GM12874 (cell line): Measurements from ENCODE around the gene ALOX5.

Experiments used
- CTCF ChIP-seq: IDR thresholded peaks from 2 replicates; pipeline ENCODE4 v1.5.1; 2011; ENCODE audit warnings: low read depth, mild to moderate bottlenecking, control low read depth, low read length, moderate library complexity; ENCODE audit not compliant: insufficient read depth

ALOX5 gene

GRCh38 chr10:45411607-45411940 lies 37.6 kb downstream of the ALOX5 start:
- no peak for TF ChIP-seq CTCF

GRCh38 chr10:45416603-45417002 lies 42.6 kb downstream of the ALOX5 start:
- no peak for TF ChIP-seq CTCF

GRCh38 chr10:45417746-45418145 lies 43.7 kb downstream of the ALOX5 start:
- no peak for TF ChIP-seq CTCF

- TF ChIP-seq CTCF = no peak
These were observed 44.4 kb downstream of the ALOX5 start for GRCh38 chr10:45418417-45418848.

GRCh38 chr10:45418849-45419675 lies 45.0 kb downstream of the ALOX5 start:
- no peak for TF ChIP-seq CTCF

GRCh38 chr10:45419676-45420025 lies 45.6 kb downstream of the ALOX5 start:
- no peak for TF ChIP-seq CTCF

- no peak for TF ChIP-seq CTCF
These were observed 46.6 kb downstream of the ALOX5 start for GRCh38 chr10:45420453-45421192.
